Heart left ventricle (tissue), 13 donors: ENCODE data around the gene TAGAP.

ENCODE experiments used
- CTCF ChIP-seq, 12 donors: fragments of 200-600 bp; sonication (generic) in 4 of 12; IDR thresholded peaks; one replicate each; pipeline versions ENCODE4 v1.5.0 to v1.8.0; 2018 to 2022; ENCODE audit warnings: antibody characterized with exemption in 12 of 12, mild to moderate bottlenecking in 5 of 12
- POLR2A ChIP-seq, 2 donors: fragments of 450-650 bp; IDR thresholded peaks; one replicate each; pipeline ENCODE4 v1.6.1; 2017; ENCODE audit warnings: antibody characterized with exemption in 2 of 2, mild to moderate bottlenecking in 2 of 2, moderate library complexity in 2 of 2
- donor health status: ischemic (EF 13 %, LVEDD 7.1; RV severe dilation, severe dysfunction).
- donor health status: DM: no; HTN: yes; CAD: no.
- donor health status: DM: no; HTN: no; CAD: no.
- donor health status: ischemic (EF 25% LVEDD 6.9; RV normal size, moderate dysfunction).
- donor health status: ischemic (EF 25% LVEDD 5.7; RV mildly dilated, moderate dysfunction).
- donor health status: ischemic (EF 35%, LVEDD 5.7; RV mildly dilated, moderate dysfunction).
- donor health status: nonischemic (EF 11% LVEDD 7.7; RV severe dilation, severe dysfunction).
- donor health status: DM: yes; HTN: yes; CAD: no.
- donor health status: PGD.
- donor health status: ischemic (EF 29% LVEDD 5.4; RV normal size, mild dysfunction).
- donor health status: nonischemic (EF 23%, LVEDD 6.1; RV moderate dilation, normal function).

GRCh38 chr6:159090530-159091480, 46.0 kb upstream of the TAGAP start:
- TF ChIP-seq CTCF (IDR thresholded peaks at IDR 0.05) (no peak), POLR2A (IDR thresholded peaks at IDR 0.05) (no peak)
